ENCODE data around the gene S100A7.
"Not testable (repeated sequence)": the region's sequence is repeated elsewhere in the genome, so short reads cannot be mapped to it uniquely, and the experiment has no call there.

S100A7 gene

DNA sequence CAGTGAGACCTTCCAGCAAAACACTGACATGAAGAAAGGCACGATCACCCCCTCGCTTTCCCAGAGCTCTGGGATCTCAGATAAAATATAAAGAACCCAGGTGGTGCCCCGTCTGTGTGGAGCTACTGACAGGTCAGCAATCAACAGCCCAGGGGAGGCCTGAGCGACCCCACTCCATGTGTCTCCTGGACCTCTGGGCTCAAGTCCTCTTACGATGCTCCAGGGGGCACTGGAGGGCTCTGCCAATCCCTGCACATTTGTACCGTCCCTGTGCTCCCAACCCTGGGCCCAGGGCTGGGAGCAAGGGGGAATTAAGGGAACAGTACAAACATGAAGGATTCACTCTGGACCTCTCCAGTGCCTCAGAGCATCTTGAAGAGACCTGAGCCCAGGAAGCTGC, 31.7 kb downstream of the S100A7 start:
- no peak overlapping the region for H3K27ac ChIP-seq (ENCODE audit: low read depth, low read length)
- H3K4me1 ChIP-seq (ENCODE audit: insufficient read depth, low read length), result no peaks in the 10 kb centered on the region
- no peak overlapping the region for H3K4me3 ChIP-seq (ENCODE audit: low read depth in 1 of 2, low read length in 2 of 2)
- H3K36me3 ChIP-seq (ENCODE audit: insufficient read depth, low read length), result no peaks in the 10 kb centered on the region
- no peaks in the 10 kb centered on the region for H3K9me3 ChIP-seq (ENCODE audit: low read length)
- H3K9ac ChIP-seq (ENCODE audit: low read length), result no peak overlapping the region
- H3K27me3 ChIP-seq (ENCODE audit: control insufficient read depth in 1 of 2, insufficient read depth in 2 of 2, low read length in 2 of 2), result no peaks in the 10 kb centered on the region

DNA sequence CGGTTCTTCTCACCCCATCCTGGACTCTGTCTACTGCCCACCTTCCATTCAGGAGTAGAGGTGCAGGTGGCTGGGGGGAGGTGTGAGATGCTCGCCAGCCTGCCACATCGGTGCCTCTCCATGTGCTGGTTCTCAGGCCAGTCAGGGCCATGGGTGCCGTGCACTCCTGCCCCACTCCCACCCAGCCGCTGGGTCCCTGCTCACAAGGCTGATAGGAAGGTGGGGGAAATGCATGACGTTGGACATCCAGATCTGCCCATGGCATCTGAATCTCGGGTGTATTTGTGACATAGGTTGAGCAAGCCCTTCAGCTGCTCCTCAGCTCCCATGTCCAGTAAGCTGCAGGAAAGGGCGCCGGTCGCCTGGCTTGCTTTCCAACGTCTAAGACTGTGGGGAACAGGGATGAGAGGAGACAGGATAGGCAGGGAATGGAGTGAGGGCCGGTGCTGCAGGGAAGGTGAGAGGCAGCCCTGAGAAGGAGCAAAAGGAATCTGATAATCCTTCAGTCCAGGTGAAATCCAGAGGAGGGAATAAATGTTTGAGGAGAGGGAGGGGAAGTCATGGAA, 32.3 kb downstream of the S100A7 start:
- Histone ChIP-seq H3K27ac (ENCODE audit: low read depth, low read length) (no peak overlapping the region), H3K36me3 (ENCODE audit: insufficient read depth, low read length) (no peaks in the 10 kb centered on the region), H3K4me1 (ENCODE audit: insufficient read depth, low read length) (no peaks in the 10 kb centered on the region), H3K9me3 (ENCODE audit: low read length) (no peaks in the 10 kb centered on the region), H3K27me3 (ENCODE audit: control insufficient read depth in 1 of 2, insufficient read depth in 2 of 2, low read length in 2 of 2) (no peaks in the 10 kb centered on the region), H3K4me3 (ENCODE audit: low read depth in 1 of 2, low read length in 2 of 2) (no peak overlapping the region), H3K9ac (ENCODE audit: low read length) (no peak overlapping the region)

DNA sequence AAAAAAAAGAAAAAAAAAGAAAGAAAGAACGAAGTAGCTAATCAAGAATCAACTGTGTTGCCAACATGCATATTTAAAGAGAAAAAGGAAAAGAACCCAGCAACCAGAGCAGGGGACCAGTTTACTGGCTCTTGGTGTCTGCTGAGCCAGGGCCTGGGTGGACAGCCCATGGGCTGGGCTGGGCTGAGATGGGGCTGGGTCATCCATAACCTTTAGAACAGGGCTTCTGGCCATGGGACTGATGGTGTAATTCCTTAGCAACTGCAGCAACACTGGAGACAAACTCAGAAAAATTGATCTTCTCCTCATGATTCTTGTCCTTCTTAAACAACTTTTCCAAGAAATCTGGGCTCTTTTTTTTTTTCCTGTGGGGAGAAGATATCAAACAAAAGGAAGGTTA, 33.6 kb downstream of the S100A7 start:
- Histone ChIP-seq H3K4me1 (ENCODE audit: insufficient read depth, low read length) (no peaks in the 10 kb centered on the region), H3K4me3 (ENCODE audit: low read depth in 1 of 2, low read length in 2 of 2) (no peak overlapping the region), H3K27ac (ENCODE audit: low read depth, low read length) (no peak overlapping the region), H3K9ac (ENCODE audit: low read length) (no peak overlapping the region), H3K9me3 (ENCODE audit: low read length) (no peaks in the 10 kb centered on the region), H3K27me3 (ENCODE audit: control insufficient read depth in 1 of 2, insufficient read depth in 2 of 2, low read length in 2 of 2) (no peaks in the 10 kb centered on the region), H3K36me3 (ENCODE audit: insufficient read depth, low read length) (no peaks in the 10 kb centered on the region)

DNA sequence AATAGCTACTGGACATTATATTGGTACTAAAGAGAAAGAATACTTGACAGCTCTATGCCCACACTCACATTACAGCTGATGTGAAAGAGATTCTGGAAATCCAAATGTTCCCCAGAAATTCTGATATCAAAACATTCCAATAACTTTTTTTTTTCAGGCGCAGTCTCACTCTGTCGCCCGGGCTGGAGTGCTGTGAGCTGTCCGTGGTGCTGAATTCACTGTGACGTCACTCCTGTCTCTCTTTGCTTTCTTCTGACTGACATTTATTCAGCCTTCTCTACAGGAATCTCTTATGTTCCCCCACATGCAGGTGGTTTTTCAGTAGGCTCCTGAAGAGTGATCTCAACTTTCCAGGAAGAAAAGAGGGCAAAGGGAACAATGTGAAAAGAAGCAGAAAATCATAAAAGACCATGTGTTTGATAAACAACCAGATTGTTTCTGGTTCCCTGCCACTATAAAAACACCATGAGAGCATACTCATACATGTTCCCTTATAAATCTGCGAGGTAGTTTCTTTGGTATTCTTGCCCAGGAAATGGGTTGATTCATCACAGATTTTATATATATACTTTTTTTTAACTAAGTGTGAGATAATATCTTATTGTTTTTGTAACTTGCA, 37.9 kb downstream of the S100A7 start:
- Histone ChIP-seq H3K9me3 (ENCODE audit: low read length) (no peaks in the 10 kb centered on the region), H3K4me3 (ENCODE audit: low read depth in 1 of 2, low read length in 2 of 2) (no peak overlapping the region), H3K9ac (ENCODE audit: low read length) (no peak overlapping the region), H3K27ac (ENCODE audit: low read depth, low read length) (no peak overlapping the region), H3K36me3 (ENCODE audit: insufficient read depth, low read length) (no peaks in the 10 kb centered on the region), H3K4me1 (ENCODE audit: insufficient read depth, low read length) (no peaks in the 10 kb centered on the region), H3K27me3 (ENCODE audit: control insufficient read depth in 1 of 2, insufficient read depth in 2 of 2, low read length in 2 of 2) (no peaks in the 10 kb centered on the region)

DNA sequence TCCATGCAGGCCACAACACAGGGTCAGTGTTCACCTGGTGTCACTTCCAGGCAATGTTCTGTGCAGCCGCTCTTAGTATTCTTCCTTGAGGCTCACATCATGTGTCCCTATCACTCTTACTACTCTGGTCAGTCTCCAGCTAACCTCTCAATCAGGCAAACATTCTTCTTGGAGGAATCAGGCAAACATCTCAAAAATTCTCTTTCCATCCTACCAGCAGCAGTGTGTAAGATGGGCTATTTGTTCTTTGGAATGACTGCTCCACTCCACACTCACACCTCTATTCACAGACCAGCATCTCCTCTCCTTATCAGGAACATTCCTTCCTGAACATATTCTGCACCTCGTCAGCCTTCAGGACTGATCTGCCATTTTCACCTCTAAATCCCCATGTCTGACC, 40.1 kb downstream of the S100A7 start:
- no peak overlapping the region for H3K4me3 ChIP-seq (ENCODE audit: low read depth in 1 of 2, low read length in 2 of 2)
- no peaks in the 10 kb centered on the region for H3K4me1 ChIP-seq (ENCODE audit: insufficient read depth, low read length)
- H3K9ac ChIP-seq (ENCODE audit: low read length), result no peak overlapping the region
- no peaks in the 10 kb centered on the region for H3K9me3 ChIP-seq (ENCODE audit: low read length)
- no peaks in the 10 kb centered on the region for H3K27me3 ChIP-seq (ENCODE audit: control insufficient read depth in 1 of 2, insufficient read depth in 2 of 2, low read length in 2 of 2)
- H3K36me3 ChIP-seq (ENCODE audit: insufficient read depth, low read length), result no peaks in the 10 kb centered on the region
- no peak overlapping the region for H3K27ac ChIP-seq (ENCODE audit: low read depth, low read length)

DNA sequence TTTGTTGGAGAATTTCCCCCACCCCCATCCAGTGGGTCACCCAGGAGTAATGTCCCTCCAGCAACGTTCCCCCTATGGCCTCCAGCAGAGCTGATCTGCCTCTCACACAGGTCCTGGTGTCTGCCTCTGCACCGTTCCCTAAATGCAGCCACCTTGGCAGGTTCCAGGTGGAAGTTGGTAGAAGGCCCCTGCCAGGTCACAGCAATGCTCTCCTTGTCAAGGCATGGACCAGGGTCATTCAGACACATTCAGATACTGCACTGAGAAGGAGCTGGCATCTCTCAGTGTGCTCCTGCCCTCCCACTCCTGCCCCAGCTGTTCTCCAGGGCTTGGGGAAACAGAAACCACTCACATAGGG, 41.0 kb downstream of the S100A7 start:
- not testable (repeated sequence) for H3K9me3 ChIP-seq (ENCODE audit: low read length); H3K27ac ChIP-seq (ENCODE audit: low read depth, low read length); H3K4me3 ChIP-seq (ENCODE audit: low read depth in 1 of 2, low read length in 2 of 2); H3K27me3 ChIP-seq (ENCODE audit: control insufficient read depth in 1 of 2, insufficient read depth in 2 of 2, low read length in 2 of 2); H3K9ac ChIP-seq (ENCODE audit: low read length); H3K36me3 ChIP-seq (ENCODE audit: insufficient read depth, low read length); H3K4me1 ChIP-seq (ENCODE audit: insufficient read depth, low read length)

DNA sequence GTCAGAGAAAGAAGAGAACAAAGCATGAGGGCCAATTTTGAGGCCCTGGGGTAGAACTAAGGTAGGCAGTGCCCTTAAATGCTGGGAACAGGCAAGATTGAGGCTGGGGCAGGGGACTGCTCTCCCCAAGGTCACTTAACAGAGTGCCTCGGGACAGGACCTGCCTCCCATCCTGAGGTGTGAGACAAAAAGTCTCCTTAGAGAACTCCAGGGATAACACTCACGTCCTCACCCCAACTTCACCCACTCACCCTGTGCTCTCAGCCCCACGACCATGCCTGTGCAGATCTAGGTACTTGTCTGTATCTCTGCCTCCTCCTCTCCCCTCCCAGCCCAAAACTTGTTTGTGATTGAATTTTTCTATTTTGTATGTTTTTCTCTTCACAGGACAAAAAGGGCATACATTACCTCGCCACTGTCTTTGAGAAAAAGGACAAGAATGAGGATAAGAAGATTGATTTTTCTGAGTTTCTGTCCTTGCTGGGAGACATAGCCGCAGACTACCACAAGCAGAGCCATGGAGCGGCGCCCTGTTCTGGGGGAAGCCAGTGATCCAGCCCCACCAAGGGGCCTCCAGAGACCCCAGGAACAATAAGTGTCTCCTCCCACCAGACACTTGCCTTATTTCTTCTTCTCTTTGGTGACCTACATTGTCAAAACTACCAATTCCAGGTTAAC, 41.6 kb downstream of the S100A7 start:
- not testable (repeated sequence) for H3K9me3 ChIP-seq (ENCODE audit: low read length)

DNA sequence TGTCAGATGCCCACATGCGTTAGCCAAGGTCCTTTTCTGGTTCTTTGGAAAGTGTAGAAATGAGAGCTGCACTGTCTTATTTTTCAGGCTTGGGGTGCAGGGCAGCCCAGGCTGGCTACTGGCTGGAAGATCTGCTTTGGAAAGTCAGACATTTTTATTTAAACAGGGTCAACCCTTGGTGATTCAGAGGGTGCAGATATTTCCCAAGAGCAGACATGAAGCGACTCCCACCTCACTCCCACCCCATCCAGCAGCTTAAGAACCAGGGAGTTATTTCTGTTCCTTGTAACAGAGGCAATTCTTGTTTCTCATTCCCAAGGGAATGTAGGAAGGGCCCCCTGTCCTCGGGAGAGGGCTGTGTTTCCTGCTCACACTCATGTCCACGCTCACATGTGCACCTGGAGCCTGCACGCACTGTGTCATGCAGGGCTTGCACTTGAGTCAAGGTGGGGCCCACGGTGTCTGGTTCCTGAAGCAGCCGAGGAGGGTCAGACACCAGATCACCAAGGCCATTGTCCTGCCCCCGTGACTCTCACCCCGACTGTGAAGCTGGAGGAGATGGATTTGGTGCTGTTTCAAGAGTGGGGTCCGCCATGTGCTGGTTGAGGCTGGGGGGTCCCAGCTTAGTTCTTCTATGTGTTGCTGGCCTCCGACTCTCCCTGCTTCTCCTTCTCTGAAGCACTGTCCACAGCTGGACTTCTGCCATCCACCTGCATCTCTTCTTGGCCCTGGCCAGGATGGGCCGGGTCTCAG, 43.1 kb downstream of the S100A7 start:
- no peaks in the 10 kb centered on the region for H3K9me3 ChIP-seq (ENCODE audit: low read length)
- H3K4me1 ChIP-seq (ENCODE audit: insufficient read depth, low read length), result no peaks in the 10 kb centered on the region
- no peak overlapping the region for H3K27ac ChIP-seq (ENCODE audit: low read depth, low read length)
- H3K36me3 ChIP-seq (ENCODE audit: insufficient read depth, low read length), result no peaks in the 10 kb centered on the region
- H3K27me3 ChIP-seq (ENCODE audit: control insufficient read depth in 1 of 2, insufficient read depth in 2 of 2, low read length in 2 of 2), result no peaks in the 10 kb centered on the region
- H3K4me3 ChIP-seq (ENCODE audit: low read depth in 1 of 2, low read length in 2 of 2), result no peak overlapping the region
- H3K9ac ChIP-seq (ENCODE audit: low read length), result no peak overlapping the region

More for the DNA sequence above, 41.6 kb downstream of the S100A7 start:
- not testable (repeated sequence) for H3K27ac ChIP-seq (ENCODE audit: low read depth, low read length); H3K4me3 ChIP-seq (ENCODE audit: low read depth in 1 of 2, low read length in 2 of 2); H3K36me3 ChIP-seq (ENCODE audit: insufficient read depth, low read length); H3K27me3 ChIP-seq (ENCODE audit: control insufficient read depth in 1 of 2, insufficient read depth in 2 of 2, low read length in 2 of 2); H3K4me1 ChIP-seq (ENCODE audit: insufficient read depth, low read length); H3K9ac ChIP-seq (ENCODE audit: low read length)

DNA sequence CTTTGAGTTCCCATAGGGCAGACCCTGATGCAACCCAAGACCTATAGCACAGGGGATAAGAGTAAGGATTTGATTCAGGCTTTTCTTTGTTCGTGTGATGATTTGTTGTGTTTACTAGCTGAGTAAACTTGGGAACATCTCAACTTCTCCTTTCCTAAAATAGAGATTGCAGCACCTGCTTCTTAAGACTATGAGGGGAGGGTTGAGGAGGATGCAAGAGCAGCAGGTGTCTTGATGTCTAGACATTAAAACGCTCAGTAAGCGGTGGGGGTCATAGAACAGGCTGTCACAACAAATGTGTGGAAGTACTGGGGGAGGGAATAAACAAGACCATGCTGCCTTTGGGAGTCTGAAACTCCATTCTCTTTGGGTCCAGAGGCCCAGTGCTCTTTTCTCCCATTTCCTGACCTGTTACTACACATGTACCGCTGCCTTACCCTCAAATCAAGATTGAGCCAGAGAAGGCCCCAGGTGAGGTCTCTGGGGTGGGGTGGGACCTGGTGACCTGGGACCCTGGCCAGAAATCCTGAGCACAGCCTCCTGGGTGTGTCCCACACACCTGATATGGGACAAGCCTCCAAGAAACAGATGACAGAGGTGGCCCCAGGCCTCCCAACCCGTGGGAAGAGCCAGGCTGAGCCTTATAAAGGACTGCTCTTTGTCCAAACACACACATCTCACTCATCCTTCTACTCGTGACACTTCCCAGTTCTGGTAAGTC, 44.4 kb downstream of the S100A7 start, which contains the start of gene S100A7A:
Gene S100A7A, plus strand, starts transcription at position 671 of the 721 bp plus-strand sequence. CDS start 1,563 bp downstream, outside the sequence.
- no peaks in the 10 kb centered on the region for H3K36me3 ChIP-seq (ENCODE audit: insufficient read depth, low read length)
- H3K4me1 ChIP-seq (ENCODE audit: insufficient read depth, low read length), result no peaks in the 10 kb centered on the region
- no peak within 1 kb of the TSS for H3K27ac ChIP-seq (ENCODE audit: low read depth, low read length)
- H3K27me3 ChIP-seq (ENCODE audit: control insufficient read depth in 1 of 2, insufficient read depth in 2 of 2, low read length in 2 of 2), result no peaks in the 10 kb centered on the region
- H3K9ac ChIP-seq (ENCODE audit: low read length), result no peak within 1 kb of the TSS
- no peaks in the 10 kb centered on the region for H3K9me3 ChIP-seq (ENCODE audit: low read length)
- H3K4me3 ChIP-seq (ENCODE audit: low read depth in 1 of 2, low read length in 2 of 2), result no peak within 1 kb of the TSS

DNA sequence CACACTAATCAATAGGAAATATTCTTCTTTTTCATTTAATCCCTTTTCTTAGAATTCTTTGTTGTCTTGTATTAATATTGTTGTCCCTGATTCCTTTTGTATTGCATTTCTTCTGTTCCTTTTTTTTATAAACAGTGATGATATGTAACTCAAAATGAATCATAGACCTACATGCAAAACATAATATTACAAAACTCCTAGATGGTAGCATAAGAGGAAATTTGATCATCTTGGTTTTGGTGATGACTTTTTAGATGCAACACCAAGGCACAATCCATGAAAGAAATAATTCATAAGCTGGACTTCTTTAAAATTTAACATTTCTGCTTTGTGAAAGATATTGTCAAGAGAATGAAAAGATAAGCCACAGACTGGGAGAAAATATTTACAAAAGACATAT, 46.5 kb downstream of the S100A7 start:
- H3K9ac ChIP-seq (ENCODE audit: low read length); H3K9me3 ChIP-seq (ENCODE audit: low read length); H3K4me1 ChIP-seq (ENCODE audit: insufficient read depth, low read length); H3K4me3 ChIP-seq (ENCODE audit: low read depth in 1 of 2, low read length in 2 of 2); H3K27me3 ChIP-seq (ENCODE audit: control insufficient read depth in 1 of 2, insufficient read depth in 2 of 2, low read length in 2 of 2); H3K36me3 ChIP-seq (ENCODE audit: insufficient read depth, low read length); H3K27ac ChIP-seq (ENCODE audit: low read depth, low read length): not testable (repeated sequence)

All from muscle layer of colon (tissue), 2 donors.